ENCODE data around the gene GBX1. TPM values are rescaled to one million over a fixed set of nuclear protein-coding genes. Genes with fewer than 3 reads are reported as not detected.

The GBX1 gene
- total RNA-seq, 2 donors from 2014 or later: not detected

DNA sequence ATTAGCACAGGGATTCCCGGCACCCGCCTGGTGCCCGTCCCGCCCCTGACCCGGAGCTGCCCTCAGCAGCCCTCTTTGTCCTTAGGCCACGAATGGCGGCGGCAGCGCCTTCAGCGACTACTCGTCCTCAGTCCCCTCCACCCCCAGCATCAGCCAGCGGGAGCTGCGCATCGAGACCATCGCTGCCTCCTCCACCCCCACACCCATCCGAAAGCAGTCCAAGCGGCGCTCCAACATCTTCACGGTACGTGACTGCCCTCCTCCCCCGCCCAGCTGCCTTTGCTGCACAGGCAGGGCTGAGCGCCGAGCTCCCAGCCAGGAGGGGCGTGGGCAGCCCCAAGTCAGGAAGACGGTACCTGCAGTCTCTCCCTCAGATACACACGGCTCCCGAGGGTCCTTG is 47.6 kb downstream of the GBX1 start:
- TF ChIP-seq, protein P1, sequence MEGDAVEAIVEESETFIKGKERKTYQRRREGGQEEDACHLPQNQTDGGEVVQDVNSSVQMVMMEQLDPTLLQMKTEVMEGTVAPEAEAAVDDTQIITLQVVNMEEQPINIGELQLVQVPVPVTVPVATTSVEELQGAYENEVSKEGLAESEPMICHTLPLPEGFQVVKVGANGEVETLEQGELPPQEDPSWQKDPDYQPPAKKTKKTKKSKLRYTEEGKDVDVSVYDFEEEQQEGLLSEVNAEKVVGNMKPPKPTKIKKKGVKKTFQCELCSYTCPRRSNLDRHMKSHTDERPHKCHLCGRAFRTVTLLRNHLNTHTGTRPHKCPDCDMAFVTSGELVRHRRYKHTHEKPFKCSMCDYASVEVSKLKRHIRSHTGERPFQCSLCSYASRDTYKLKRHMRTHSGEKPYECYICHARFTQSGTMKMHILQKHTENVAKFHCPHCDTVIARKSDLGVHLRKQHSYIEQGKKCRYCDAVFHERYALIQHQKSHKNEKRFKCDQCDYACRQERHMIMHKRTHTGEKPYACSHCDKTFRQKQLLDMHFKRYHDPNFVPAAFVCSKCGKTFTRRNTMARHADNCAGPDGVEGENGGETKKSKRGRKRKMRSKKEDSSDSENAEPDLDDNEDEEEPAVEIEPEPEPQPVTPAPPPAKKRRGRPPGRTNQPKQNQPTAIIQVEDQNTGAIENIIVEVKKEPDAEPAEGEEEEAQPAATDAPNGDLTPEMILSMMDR (IDR thresholded peaks at IDR 0.05): no peak
- no peak for TF ChIP-seq POLR2A (IDR thresholded peaks at IDR 0.05)
- Histone ChIP-seq H3K36me3 (replicated peaks in 1 of 2; ENCODE audit: insufficient read depth in 1 of 2, low read depth in 2 of 2) (peaks cover 0 to 20% of the 10 kb centered on the region in 2 donors), H3K27ac (no peak overlapping the region), H3K27me3 (no peaks in the 10 kb centered on the region), H3K9me3 (no peaks in the 10 kb centered on the region), H3K4me1 (peaks cover 18% of the 10 kb centered on the region), H3K4me3 (no peak overlapping the region)
- no peak for ATAC-seq
- intact Hi-C loops (cut with DNase I): loop anchor here (10.0 kb wide), 2 partner anchors 185 to 225 kb away; no protein-coding TSS in a partner anchor
- no peak for DNase-seq
- 93 to 95% methylated on average over 27 of the region's 27 CpGs for WGBS, 2 donors

DNA sequence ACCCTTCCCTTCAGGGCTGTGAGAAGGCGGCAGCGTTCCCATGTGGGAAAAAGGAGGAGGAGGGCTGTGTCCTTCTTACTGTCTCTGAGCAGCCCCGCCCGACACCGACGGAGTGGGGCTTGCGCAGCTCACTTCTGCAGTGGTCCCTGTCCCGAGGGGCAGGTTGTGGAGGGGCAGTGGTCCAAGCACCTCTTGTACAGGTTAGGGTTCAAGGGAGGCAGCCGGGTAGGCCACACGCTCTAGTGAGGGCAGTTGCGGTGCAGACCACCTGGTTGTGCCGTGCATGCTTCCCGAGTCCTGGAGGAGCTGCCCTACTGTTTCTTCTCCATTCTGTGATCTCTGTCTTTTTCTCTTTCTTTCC is 48.5 kb downstream of the GBX1 start:
- H3K27me3 ChIP-seq: no peaks in the 10 kb centered on the region

DNA sequence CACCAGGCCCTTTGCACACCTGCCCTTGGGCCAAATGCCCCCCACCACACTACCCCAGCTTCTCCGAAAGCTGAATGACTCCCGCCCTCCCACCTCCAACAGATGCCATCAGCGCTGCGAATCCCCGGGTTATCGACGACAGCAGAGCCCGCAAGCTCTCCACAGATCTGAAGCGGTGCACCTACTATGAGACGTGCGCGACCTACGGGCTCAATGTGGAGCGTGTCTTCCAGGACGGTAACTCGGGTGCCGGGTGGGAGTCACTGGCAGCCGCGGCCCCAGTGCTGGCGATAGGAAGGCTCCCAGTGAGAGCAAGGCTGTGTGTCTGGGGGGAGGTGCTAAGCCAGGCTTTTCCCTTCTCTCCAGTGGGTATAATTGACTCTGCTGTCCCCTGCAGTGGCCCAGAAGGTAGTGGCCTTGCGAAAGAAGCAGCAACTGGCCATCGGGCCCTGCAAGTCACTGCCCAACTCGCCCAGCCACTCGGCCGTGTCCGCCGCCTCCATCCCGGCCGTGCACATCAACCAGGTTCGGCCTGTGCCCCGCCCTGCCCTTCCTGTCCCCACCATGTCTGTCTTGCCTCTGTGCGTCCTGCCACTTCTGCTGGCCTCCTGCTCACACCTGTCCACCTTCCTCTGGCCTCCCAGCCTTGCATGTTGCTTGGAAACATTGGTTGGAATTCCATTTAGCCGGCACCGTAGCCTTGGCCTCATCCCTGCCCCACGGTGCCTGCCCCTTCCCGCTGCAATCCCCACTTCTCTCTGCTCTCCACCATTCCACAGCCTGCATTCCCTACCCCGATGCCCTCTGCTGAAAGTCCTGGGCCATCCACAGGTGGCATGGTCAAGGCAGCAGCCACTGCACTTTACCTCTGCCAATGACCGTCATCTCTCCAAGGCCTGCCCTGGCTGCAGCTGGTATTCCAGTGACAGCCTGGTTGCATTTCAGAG is 49.1 kb downstream of the GBX1 start:
- Histone ChIP-seq H3K27me3 (no peaks in the 10 kb centered on the region), H3K27ac (no peak overlapping the region), H3K36me3 (replicated peaks in 1 of 2; ENCODE audit: insufficient read depth in 1 of 2, low read depth in 2 of 2) (peaks cover 0 to 20% of the 10 kb centered on the region in 2 donors), H3K4me1 (peaks cover 22% of the 10 kb centered on the region), H3K4me3 (no peak overlapping the region), H3K9me3 (no peaks in the 10 kb centered on the region)
- intact Hi-C loops (cut with DNase I): loop anchor here (10.0 kb wide), 1 partner anchor 224 kb away; no protein-coding TSS in a partner anchor
- WGBS, 2 donors: 91% methylated on average over 21 to 36 of the region's 38 CpGs
- no peak for DNase-seq
- ATAC-seq: no peak
- TF ChIP-seq, protein P1 (IDR thresholded peaks at IDR 0.05): no peak
- no peak for TF ChIP-seq POLR2A (IDR thresholded peaks at IDR 0.05)

More for the DNA sequence above, 48.5 kb downstream of the GBX1 start:
- DNase-seq: no peak
- no peaks in the 10 kb centered on the region for H3K9me3 ChIP-seq
- H3K4me3 ChIP-seq: no peak overlapping the region
- intact Hi-C loops (cut with DNase I): loop anchor here (10.0 kb wide), 1 partner anchor 224 kb away; no protein-coding TSS in a partner anchor
- WGBS, 2 donors: 88 to 94% methylated on average over 4 to 13 of the region's 13 CpGs
- ATAC-seq: no peak
- H3K36me3 ChIP-seq (replicated peaks in 1 of 2; ENCODE audit: insufficient read depth in 1 of 2, low read depth in 2 of 2): peaks cover 0 to 20% of the 10 kb centered on the region in 2 donors
- peaks cover 18% of the 10 kb centered on the region for H3K4me1 ChIP-seq
- TF ChIP-seq, protein P1 (IDR thresholded peaks at IDR 0.05): no peak
- no peak for TF ChIP-seq POLR2A (IDR thresholded peaks at IDR 0.05)
- H3K27ac ChIP-seq: no peak overlapping the region

DNA sequence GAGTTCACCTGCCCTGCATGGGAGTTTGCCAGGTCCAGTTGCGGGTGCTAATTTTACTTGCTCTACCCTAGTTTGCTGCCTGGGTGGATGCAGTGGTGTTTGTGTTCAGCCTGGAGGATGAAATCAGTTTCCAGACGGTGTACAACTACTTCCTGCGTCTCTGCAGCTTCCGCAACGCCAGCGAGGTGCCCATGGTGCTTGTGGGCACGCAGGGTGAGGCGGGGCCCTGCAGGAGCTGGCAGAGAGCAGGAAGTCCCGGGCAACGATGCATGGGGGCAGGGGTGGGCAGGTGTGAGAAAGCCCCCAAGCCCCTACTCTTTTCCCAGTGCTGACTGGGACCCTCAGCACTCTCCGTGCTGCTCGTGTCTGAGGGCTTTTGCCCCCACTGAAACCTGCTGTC is 49.9 kb downstream of the GBX1 start:
- whole genome bisulfite sequencing, 2 donors: 80 to 91% methylated on average over 8 to 12 of the region's 12 CpGs
- intact Hi-C loops (cut with DNase I): loop anchor here (10.0 kb wide), 1 partner anchor 223 kb away; no protein-coding TSS in a partner anchor
- DNase-seq (no peak), ATAC-seq (no peak)
- TF ChIP-seq, protein P1 (IDR thresholded peaks at IDR 0.05): no peak
- TF ChIP-seq POLR2A (IDR thresholded peaks at IDR 0.05): no peak
- H3K27ac ChIP-seq: no peak overlapping the region
- peaks cover 0 to 20% of the 10 kb centered on the region in 2 donors for H3K36me3 ChIP-seq (replicated peaks in 1 of 2; ENCODE audit: insufficient read depth in 1 of 2, low read depth in 2 of 2)
- no peak overlapping the region for H3K4me3 ChIP-seq
- no peaks in the 10 kb centered on the region for H3K9me3 ChIP-seq
- H3K4me1 ChIP-seq: peaks cover 30% of the 10 kb centered on the region
- no peaks in the 10 kb centered on the region for H3K27me3 ChIP-seq

Data from body of pancreas (tissue), 4 donors.